Measurements from ENCODE around the gene AIRE.

Gene AIRE

GRCh38 chr21:44324854-44325107, 39.1 kb downstream of the AIRE start:
- no peak for DNase-seq (ENCODE audit: low spot score)

- no peak for DNase-seq (ENCODE audit: low spot score)
Measured at GRCh38 chr21:44325386-44326271, 40.0 kb downstream of the AIRE start.

- DNase-seq (ENCODE audit: low spot score), result no peak
Measured at GRCh38 chr21:44326272-44326647, 40.6 kb downstream of the AIRE start.

- DNase-seq (ENCODE audit: low spot score), result no peak
Measured at GRCh38 chr21:44326716-44327602, 41.3 kb downstream of the AIRE start.

- DNase-seq (ENCODE audit: low spot score), result no peak
Measured at GRCh38 chr21:44327603-44327974, 41.9 kb downstream of the AIRE start.

GRCh38 chr21:44328242-44328895, 42.7 kb downstream of the AIRE start:
- DNase-seq (ENCODE audit: low spot score), result no peak

GRCh38 chr21:44329086-44329889, 43.6 kb downstream of the AIRE start:
- DNase-seq (ENCODE audit: low spot score), result no peak

- no peak for DNase-seq (ENCODE audit: low spot score)
Measured at GRCh38 chr21:44329971-44330681, 44.5 kb downstream of the AIRE start.

- no peak for DNase-seq (ENCODE audit: low spot score)
Measured at GRCh38 chr21:44330698-44331097, 45.0 kb downstream of the AIRE start.

GRCh38 chr21:44331209-44331608, 45.5 kb downstream of the AIRE start:
- DNase-seq (ENCODE audit: low spot score), result no peak

GRCh38 chr21:44331650-44332307, 46.1 kb downstream of the AIRE start:
- DNase-seq (ENCODE audit: low spot score), result no peak

GRCh38 chr21:44332383-44332782, 46.7 kb downstream of the AIRE start:
- no peak for DNase-seq (ENCODE audit: low spot score)

GRCh38 chr21:44332965-44333364, 47.3 kb downstream of the AIRE start:
- DNase-seq (ENCODE audit: low spot score), result no peak

- no peak for DNase-seq (ENCODE audit: low spot score)
Measured at GRCh38 chr21:44333509-44334328, 48.0 kb downstream of the AIRE start.

GRCh38 chr21:44334329-44335030, 48.8 kb downstream of the AIRE start:
- DNase-seq (ENCODE audit: low spot score), result no peak

GRCh38 chr21:44335266-44336059, 49.8 kb downstream of the AIRE start:
- DNase-seq (ENCODE audit: low spot score), result no peak

- DNase-seq (ENCODE audit: low spot score), result no peak
Measured at GRCh38 chr21:44337449-44337848, 51.8 kb downstream of the AIRE start.
